GM12873 (cell line): ENCODE data around the gene BRD7.

Experiments used
- CTCF ChIP-seq: IDR thresholded peaks from 2 replicates; pipeline ENCODE4 v1.5.1; 2012; ENCODE audit warnings: low read depth, mild to moderate bottlenecking, moderate library complexity, low read length, control low read depth; ENCODE audit not compliant: insufficient read depth; ENCODE audit errors: missing control alignments

Gene BRD7

GRCh38 chr16:50402298-50402895 is 33.6 kb upstream of the BRD7 start:
- no peak for TF ChIP-seq CTCF

GRCh38 chr16:50401355-50401754 is 32.6 kb upstream of the BRD7 start:
- TF ChIP-seq CTCF: no peak

GRCh38 chr16:50400967-50401348 is 32.2 kb upstream of the BRD7 start:
- TF ChIP-seq CTCF: no peak

- TF ChIP-seq CTCF: no peak
Observed at GRCh38 chr16:50400312-50400966, 31.7 kb upstream of the BRD7 start.

- TF ChIP-seq CTCF: no peak
Observed at GRCh38 chr16:50399411-50399810, 30.6 kb upstream of the BRD7 start.

GRCh38 chr16:50398336-50398735 is 29.5 kb upstream of the BRD7 start:
- no peak for TF ChIP-seq CTCF

GRCh38 chr16:50396761-50397535 is 28.2 kb upstream of the BRD7 start:
- TF ChIP-seq CTCF: no peak
